ENCODE results near the gene ZFYVE21. TPM values are rescaled to one million over a fixed set of nuclear protein-coding genes. Genes with fewer than 3 reads are reported as not detected.

ZFYVE21 gene
- total and polyA plus RNA-seq, 9 donors: 75.6 to 111 (median 83.1) TPM

- Histone ChIP-seq H3K4me3 (no peak overlapping the region), H3K27me3 (no peaks in the 10 kb centered on the region), H3K27ac (peak overlapping the region in 1 of 2 donors; percentile 21), H3K4me1 (ENCODE audit: insufficient read depth) (peaks cover 13% of the 10 kb centered on the region), H3K36me3 (no peaks in the 10 kb centered on the region), H3K9me3 (no peaks in the 10 kb centered on the region)
- intact Hi-C loops (cut with DNase I): loop anchor here in 1 of 4 donors (10.0 kb wide), 1 partner anchor 156 kb away; no protein-coding TSS in a partner anchor
- no peak for TF ChIP-seq POLR2A (IDR thresholded peaks at IDR 0.05)
- DNase-seq: peak in 3 of 5 donors; percentile 24 to 48 (median 32)
- WGBS, 3 donors: 47 to 65% (median 50%) methylated on average over 14 to 15 of the region's 15 CpGs
Observed at GRCh38 chr14:103730490-103731035, 15.0 kb downstream of the ZFYVE21 start.

GRCh38 chr14:103731481-103731880 lies 15.9 kb downstream of the ZFYVE21 start:
- H3K36me3 ChIP-seq: no peaks in the 10 kb centered on the region

GRCh38 chr14:103731916-103732867 lies 16.6 kb downstream of the ZFYVE21 start:
- 87 to 92% (median 90%) methylated on average over 19 to 24 of the region's 24 CpGs for WGBS, 3 donors
- TF ChIP-seq CTCF (IDR thresholded peaks at IDR 0.05): no peak
- no peak for TF ChIP-seq POLR2A (IDR thresholded peaks at IDR 0.05)
- no peak for TF ChIP-seq EP300 (IDR thresholded peaks at IDR 0.05)
- Histone ChIP-seq H3K27ac (no peak overlapping the region), H3K27me3 (no peaks in the 10 kb centered on the region), H3K4me3 (no peak overlapping the region), H3K36me3 (no peaks in the 10 kb centered on the region), H3K4me1 (ENCODE audit: insufficient read depth) (peaks cover 26% of the 10 kb centered on the region), H3K9me3 (no peaks in the 10 kb centered on the region)
- DNase-seq: peak in 2 of 5 donors; percentile 21 to 39
- intact Hi-C loops (cut with DNase I): loop anchor here in 1 of 4 donors (10.0 kb wide), 1 partner anchor 157 kb away; no protein-coding TSS in a partner anchor

More at GRCh38 chr14:103731481-103731880, 15.9 kb downstream of the ZFYVE21 start:
- H3K27me3 ChIP-seq: no peaks in the 10 kb centered on the region
- intact Hi-C loops (cut with DNase I): loop anchor here in 1 of 4 donors (10.0 kb wide), 1 partner anchor 157 kb away; no protein-coding TSS in a partner anchor
- TF ChIP-seq POLR2A (IDR thresholded peaks at IDR 0.05) (no peak), EP300 (IDR thresholded peaks at IDR 0.05) (no peak), CTCF (IDR thresholded peaks at IDR 0.05) (no peak)
- DNase-seq: peak in 1 of 5 donors; percentile 32
- WGBS, 3 donors: 89 to 93% (median 90%) methylated on average over 15 of the region's 15 CpGs
- no peak overlapping the region for H3K27ac ChIP-seq
- H3K4me3 ChIP-seq: no peak overlapping the region
- peaks cover 23% of the 10 kb centered on the region for H3K4me1 ChIP-seq (ENCODE audit: insufficient read depth)
- no peaks in the 10 kb centered on the region for H3K9me3 ChIP-seq

- H3K36me3 ChIP-seq: no peaks in the 10 kb centered on the region
- peaks cover 30% of the 10 kb centered on the region for H3K4me1 ChIP-seq (ENCODE audit: insufficient read depth)
- H3K27me3 ChIP-seq: no peaks in the 10 kb centered on the region
- TF ChIP-seq EP300 (IDR thresholded peaks at IDR 0.05) (no peak), POLR2A (IDR thresholded peaks at IDR 0.05) (no peak), CTCF (IDR thresholded peaks at IDR 0.05) (no peak)
- intact Hi-C loops (cut with DNase I): loop anchor here in 1 of 4 donors (10.0 kb wide), 1 partner anchor 158 kb away; no protein-coding TSS in a partner anchor
- H3K9me3 ChIP-seq: no peaks in the 10 kb centered on the region
- H3K4me3 ChIP-seq: no peak overlapping the region
- 81 to 87% (median 87%) methylated on average over 9 of the region's 9 CpGs for WGBS, 3 donors
- DNase-seq: peak in 1 of 5 donors; percentile 10
- H3K27ac ChIP-seq: no peak overlapping the region
Observed at GRCh38 chr14:103732868-103733620, 17.4 kb downstream of the ZFYVE21 start.

All from ovary (tissue), 9 donors.